GM21576 (cell line): Measurements from ENCODE around the gene TNFRSF21.
"Not testable (repeated sequence)": the region's sequence is repeated elsewhere in the genome, so short reads cannot be mapped to it uniquely, and the experiment has no call there.

ENCODE experiments used
- ATAC-seq: cut with Tn5 transposase; IDR thresholded peaks from one replicate; pipeline ENCODE4 v1.9.1; 2021; ENCODE audit warnings: mild to moderate bottlenecking, moderate library complexity; ENCODE audit not compliant: unreplicated experiment

Gene TNFRSF21, protein sequence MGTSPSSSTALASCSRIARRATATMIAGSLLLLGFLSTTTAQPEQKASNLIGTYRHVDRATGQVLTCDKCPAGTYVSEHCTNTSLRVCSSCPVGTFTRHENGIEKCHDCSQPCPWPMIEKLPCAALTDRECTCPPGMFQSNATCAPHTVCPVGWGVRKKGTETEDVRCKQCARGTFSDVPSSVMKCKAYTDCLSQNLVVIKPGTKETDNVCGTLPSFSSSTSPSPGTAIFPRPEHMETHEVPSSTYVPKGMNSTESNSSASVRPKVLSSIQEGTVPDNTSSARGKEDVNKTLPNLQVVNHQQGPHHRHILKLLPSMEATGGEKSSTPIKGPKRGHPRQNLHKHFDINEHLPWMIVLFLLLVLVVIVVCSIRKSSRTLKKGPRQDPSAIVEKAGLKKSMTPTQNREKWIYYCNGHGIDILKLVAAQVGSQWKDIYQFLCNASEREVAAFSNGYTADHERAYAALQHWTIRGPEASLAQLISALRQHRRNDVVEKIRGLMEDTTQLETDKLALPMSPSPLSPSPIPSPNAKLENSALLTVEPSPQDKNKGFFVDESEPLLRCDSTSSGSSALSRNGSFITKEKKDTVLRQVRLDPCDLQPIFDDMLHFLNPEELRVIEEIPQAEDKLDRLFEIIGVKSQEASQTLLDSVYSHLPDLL

DNA sequence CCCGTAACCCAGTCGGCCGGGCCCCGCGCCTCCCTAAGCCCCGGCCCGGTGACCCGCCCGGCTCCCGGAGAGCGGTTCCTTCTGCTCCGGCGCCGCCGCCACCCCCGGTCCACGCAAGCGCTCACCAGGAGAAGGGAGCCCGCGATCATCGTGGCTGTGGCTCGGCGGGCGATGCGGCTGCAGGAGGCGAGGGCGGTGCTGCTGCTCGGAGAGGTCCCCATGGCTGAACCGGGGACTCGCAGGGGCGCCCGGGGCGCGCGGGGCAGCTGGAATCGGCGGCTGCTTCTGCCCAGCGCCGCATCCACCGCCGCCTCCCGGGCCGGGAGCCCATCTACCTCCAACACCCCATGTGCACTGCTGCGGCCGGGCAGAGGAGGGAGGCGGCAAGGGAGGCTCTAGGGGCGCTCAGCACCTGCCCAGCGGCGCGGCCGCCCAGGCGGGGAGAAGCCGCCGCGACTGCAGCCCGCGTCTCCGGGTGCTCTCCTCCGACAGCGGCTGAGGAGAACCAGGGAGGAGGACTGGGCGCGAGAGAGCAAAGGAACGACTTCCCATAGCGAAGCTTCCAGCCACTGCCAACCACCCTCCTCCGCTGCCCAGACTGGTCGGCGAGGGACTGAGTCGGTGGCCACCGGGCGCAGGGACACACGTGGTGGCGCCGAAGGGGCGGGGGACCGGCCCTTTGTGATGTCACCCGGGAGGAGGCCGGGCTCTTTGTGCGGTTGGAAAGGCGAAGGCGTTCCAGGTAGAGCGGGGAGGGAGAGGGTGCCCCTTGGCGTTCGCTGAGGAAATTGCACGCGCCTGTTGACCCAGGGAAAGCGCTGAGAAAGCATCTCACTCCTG lies at the start of gene TNFRSF21:
Gene TNFRSF21, minus strand, starts transcription at position 615 of the 840 bp plus-strand sequence. Its CDS starts 394 bp downstream, at position 221.
- peak; percentile 99 for ATAC-seq

DNA sequence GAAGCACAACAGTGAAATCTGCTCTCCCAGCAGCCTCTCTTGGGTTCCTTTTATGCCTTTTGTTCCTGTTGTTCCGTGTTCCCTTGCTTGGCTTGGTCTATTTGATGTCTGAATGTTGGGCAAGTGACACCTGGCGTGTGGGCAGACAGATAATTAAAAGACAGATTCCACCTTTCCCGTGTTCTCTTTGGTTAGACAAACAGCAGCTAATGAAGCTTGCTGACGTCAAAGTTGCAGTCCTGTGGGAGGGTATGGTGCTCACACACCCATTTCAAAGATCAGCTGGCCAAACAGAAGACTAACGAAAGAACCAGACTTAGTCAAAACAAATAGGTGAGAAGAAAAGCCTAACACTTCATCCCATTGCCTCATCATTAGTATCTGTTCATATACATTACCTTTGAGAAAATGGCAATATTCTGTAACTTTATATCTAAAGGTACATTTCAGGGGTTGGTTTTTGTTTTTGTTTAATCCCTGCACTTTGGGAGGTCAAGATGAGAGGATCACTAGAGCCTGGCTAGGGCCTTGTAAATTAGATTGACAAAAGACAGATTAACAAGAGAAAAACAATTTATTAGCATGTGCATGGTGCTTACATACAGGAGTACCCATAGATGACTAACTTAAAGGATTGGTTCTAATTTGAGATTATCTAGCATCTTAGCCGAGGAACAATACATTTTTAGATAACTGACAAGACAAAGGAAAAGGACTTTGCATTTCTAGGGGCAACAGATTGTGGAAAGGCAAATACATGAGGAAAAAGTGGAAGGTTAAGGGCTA lies 48.9 kb upstream of the TNFRSF21 start:
- peak; percentile 33 for ATAC-seq

DNA sequence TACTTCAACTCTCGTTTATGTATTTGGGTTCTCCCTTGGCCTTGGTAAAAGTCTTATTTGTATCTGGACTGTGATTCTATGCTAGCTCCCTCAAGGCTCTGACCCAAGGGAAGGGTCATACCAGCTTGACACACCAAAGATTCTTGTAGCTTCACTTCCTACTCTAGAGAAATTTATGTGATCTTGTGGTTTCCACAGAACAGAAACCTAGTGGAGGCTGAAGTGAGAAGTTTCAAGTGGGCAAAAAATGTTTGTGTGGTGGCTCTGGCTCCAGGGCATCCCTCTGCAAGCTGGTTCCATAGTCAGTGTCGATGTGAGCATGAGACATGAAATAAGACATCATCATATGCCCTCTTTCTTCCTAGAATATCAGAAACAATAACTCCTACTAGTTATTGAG lies 48.1 kb upstream of the TNFRSF21 start:
- peak; percentile 57 for ATAC-seq

DNA sequence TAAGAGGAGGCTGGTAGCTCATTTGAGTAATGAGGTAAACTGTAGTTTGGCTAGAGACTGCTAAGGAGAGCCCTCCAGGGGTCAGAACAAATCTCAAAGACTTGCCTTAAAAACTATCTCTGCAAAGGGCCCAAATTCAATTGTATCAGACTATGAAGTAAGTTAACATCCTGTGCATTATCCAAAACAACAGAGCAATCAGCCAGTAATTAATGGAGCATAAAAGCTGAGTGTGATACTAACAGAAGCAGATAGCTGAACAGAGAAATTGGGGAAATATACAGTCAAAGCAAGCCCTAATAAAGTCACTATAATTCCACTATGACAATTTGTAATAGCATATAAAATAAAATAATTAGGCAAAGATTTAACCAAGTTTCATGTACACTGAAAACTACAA lies 45.8 kb upstream of the TNFRSF21 start:
- ATAC-seq = no peak

DNA sequence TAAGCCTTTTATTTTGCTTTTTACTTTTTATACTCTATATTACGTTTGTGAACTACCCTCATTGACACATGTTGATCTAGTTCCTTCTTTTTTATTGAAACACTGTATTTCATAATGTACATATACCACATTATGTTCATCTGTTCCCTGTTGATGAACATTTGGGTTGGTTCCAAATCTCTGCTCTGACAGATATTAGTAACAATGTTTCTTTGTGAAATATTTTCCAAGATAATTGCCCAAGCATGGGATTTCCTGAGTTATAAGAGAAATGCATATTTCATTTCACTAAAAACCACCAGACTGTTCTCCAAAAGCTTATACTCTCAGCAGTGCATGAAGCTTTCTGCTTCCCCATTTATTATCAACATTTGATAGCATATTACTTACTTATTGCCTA lies 44.2 kb upstream of the TNFRSF21 start:
- ATAC-seq = no peak

DNA sequence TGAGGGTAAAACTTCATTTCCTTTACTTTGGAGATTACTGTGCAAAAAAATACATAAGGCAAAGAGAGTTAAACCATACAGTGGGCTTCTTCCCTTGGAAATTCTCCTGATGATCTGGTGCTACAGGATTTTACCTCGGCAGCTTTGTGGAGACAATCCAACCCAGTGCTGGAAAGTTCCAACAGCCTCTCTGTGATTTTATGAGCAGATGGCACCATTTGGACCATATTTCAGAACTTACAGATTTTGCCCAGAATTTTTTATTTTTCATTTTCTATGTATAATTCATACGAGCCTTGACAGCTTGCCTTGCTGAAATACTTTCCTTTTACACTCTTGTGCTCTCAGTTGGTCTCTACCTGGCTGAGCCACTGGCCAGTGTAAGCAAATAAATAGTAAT lies 43.3 kb upstream of the TNFRSF21 start:
- ATAC-seq = no peak

DNA sequence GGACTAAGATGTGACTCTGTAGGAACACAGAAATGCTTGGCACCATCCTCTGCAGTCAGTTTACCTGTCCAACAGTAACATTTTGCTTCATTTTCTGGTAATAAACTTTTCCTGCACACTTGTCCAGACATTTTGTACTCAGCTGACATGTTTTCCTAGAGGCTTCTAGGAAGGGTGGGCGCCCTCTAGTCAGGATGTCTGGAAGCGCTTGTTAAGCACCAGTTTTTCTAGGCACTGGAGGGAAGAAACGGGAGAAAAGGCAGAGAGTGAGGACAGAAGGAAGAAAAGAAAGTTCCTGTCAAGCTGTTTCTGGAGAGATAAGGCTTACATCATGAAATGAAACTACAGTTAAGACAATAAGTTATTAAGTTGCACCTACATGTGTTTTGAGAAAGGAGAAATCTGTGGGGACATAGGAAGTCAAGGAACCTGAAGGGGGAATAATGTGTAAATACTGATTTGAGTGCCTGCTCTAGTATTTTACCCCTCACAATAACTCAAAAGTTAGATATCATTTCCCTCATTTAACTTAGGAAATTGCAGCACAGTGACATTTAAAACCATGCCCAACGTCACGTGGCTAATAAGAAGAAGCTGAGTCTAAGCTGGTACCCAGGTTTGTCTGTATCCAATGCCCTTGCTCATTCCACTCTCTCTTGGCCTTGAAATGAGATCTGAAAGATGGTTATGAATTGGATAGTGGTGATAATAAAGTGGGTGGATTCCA lies 42.7 kb upstream of the TNFRSF21 start:
- no peak for ATAC-seq

DNA sequence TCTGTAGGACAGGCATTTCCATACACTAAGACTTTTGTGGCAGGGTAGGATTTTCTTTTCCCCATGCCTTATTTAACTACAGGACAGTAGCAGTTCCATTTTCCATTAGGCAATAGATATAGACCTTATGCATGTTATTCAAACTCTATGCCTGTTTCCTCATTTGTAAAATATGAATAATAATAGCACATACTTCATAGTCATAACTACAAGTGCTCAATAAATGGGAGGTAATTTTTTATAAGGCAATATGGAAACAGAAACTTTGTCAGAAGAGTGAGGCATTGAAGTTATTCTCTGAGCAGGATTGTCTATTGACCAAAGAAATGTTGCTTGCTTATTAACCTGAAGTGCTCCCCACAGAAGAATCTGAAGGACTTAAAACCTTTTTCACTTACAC lies 41.9 kb upstream of the TNFRSF21 start:
- ATAC-seq = no peak

DNA sequence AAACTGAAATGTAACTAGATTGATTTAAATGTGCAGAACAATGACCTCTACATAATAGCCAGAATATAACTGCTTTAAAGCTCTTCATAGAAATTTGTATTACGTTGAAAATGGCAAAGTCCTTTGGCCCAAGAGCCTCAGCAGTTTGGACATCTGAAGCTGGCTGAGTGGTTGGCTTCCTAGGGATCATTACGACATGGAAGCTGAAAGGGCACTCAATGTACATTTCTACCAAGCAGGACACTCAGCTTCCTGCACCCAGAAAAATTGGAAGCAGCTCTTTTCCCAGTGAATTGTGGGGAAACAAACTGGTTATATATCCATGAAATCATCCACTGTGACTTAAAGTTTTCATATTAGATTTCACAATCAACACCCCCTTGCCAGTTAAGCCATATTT lies 40.2 kb upstream of the TNFRSF21 start:
- ATAC-seq = no peak

DNA sequence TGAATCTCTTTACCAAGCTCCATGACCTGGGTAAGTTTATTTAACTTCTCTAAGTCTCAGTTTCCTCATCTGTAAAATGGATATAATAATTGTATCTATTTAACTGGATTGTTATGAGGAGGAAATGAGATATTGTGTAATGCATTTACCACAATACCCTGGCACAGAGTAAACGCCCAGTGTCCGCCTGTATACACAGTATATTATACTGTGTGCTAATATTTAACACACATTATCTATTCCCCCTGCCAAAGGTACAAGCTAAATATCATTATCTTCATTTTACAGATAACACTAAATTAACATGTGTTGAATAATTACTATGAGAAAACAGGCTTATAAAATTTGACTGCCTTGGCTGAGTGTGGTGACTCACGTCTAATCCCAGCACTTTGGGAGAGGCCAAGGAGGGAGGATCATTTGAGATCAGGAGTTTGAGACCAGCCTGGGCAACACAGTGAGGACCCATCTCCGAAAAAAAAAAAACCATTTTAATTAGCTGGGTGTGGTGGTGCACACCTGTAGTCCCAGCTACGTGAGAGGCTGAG lies 38.7 kb upstream of the TNFRSF21 start:
- ATAC-seq = no peak

DNA sequence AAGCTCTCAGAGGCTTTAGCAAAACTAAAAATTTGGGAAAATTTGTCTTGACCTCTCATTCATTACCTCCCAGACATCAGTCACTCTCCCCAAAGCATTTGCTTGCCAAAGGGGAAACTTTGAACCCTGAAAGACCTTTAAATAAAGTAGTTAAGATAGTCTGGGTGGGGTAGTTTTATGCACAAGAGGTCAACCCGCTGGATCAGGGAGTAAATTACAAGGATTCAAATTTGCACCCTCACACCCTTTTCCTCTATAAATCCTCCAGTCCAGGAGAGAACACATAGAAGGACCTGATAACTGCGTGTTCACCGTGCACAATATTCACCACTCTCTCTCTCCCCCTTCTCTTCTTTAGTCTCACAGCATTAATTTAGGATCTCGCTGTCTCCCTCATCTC lies 36.1 kb upstream of the TNFRSF21 start:
- no peak for ATAC-seq

DNA sequence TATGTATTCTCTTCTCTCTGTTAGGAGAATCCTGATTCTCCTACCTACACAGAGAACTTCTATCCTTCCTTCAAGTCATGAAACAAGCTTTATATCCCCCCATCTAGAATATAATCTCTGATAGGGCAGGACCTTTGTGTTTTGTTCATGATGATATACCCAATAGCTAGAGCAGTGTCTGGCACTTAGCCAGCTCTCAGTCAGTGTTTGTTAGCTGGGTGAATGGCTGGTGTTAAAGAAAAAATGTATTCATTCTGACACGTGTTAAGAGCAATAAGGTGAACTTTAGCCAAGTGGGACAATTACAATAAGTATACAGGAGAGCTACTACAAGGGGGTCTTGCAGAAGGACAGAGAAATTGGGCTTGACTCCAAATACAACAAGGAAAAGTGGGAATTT lies 34.3 kb upstream of the TNFRSF21 start:
- ATAC-seq = no peak

DNA sequence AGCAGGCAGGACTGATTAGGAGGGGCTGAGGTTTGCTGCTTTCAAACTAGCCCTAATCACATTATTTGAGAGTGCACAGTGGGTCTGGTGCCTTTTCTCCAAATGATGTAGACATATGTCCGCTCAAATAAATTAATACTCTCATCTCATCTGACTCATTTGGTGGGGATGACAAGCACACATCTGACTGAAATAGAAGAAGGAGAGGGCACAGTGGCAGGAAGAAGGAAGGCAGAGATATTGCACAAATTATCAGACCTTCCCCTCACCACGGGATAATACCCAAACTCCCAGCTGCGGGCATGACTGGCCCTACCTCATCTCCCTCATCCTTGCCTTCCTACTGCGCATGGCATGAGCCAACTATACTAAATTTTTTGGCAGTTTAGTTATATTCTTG lies 33.9 kb upstream of the TNFRSF21 start:
- ATAC-seq = no peak

DNA sequence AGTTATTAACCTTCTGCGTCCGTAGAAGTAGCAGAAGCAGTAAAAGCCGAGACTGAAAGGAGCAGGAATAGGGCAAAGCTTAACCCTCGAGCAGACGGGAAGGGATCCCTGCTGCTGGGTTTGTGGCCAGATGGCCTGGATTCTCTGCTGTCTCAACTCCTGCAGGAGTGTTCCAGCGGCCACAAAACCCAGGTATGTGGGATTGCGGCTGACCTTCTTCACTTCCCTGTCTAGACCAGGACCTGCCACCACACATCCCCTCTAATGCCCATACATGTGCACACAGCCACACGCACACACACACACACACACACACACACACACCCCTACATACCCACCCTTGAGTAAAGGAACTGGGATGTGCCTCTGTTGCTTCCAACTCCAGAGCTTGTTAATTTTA lies 33.1 kb upstream of the TNFRSF21 start:
- no peak for ATAC-seq

DNA sequence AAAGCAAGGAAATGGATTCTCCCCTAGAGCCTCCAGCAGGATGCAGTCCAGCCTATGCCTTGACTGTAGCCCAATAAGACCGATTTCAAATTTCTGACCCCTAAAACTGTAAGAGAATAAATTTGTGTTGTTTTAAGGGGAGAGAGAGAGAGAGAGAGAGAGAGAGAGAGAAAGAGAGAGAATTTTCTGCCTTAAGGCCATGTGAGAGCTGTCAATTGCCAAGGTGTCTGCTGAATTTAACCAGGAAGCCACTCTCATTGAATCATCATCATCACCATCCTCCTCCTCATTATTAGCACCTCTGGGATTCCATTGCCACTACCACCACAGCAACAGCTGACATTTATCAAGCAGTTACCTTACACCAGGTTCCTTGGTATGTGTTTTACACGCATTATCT lies 27.8 kb upstream of the TNFRSF21 start:
- ATAC-seq = no peak

DNA sequence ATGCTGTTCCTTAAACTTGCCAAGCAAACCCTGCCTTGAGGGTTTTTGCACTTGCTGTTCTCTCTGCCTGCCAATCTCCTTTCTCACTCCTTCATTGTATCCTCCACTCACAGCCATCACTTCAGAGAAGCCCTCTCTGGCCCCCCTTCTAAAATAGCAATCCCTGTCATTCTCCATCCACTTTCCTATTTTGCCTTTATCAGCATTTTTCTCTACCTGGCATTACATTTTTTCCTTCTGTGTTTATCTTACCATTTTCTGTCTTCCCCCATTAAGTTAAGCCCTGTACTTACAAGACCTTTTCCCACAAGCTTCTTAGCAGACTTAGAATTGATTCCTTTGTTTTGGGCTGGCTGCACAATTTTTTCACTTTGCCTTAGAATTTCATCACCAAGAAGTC lies 26.6 kb upstream of the TNFRSF21 start:
- no peak for ATAC-seq

DNA sequence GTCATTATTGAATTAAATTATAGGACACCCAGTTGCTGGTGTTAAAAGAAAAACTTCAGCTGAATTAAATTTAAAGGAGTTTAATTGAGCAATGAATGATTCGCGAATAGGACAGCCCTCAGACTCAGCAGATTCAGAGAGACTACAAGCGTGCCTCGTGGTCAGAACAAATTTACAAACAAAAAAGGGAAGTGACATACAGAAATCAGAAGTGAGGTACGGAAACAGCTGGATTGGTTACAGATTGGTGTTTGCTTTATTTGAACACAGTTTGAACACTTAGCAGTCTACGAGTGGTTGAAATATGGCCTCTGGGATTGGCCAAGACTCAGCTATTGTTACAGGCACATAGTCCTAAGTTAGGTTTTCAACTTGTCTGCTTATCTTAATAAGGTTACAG lies 25.8 kb upstream of the TNFRSF21 start:
- peak; percentile 95 for ATAC-seq

DNA sequence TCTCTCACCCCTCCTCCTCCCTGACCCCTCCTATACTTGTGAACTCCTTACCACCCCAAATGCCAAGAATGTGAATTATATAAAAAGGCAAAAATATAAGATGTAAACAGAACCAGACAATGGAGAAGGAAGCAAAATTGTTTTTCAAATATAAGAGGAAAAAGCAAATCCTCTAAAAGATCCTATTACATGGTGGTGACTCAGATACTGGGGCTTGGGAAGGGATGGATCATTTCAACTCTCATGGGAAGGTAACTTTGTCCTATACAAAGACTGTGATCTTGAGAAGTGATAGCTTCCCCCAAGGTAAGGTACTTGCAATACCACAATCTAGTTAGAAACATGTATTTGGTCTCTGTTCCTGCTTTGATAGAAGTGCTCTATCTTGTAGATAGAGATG lies 24.6 kb upstream of the TNFRSF21 start:
- ATAC-seq = no peak

DNA sequence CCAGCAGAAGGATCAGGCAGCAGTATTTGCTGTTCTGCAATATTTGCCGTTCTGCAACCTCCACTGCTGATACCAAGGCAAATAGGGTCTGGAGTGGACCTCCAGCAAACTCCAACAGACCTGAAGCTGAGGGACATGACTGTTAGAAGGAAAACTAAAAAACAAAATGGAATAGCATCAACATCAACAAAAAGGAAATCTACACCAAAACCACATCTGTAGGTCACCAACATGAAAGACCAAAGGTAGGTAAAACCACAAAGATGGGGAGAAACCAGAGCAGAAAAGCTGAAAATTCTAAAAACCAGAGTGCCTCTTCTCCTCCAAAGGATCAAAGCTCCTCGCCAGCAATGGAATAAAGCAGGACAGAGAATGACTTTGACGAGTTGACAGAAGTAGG lies 18.9 kb upstream of the TNFRSF21 start:
- ATAC-seq = not testable (repeated sequence)

DNA sequence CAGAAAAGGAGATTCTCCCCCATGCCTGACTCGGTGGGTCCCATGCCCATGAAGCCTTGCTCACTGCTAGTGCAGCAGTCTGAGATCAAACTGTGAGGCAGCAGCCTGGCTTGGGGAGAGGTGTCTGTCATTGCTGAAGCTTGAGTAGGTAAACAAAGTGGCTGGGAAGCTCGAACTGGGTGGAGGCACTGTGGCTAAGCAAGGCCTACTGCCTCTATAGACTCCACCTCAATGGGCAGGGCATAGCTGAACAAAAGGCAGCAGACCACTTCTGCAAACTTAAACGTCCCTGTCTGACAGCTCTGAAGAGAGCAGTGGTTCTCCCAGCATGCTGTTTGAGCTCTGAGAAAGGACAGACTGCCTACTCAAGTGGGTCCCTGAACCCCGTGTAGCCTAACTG lies 18.4 kb upstream of the TNFRSF21 start:
- ATAC-seq = not testable (repeated sequence)
